ENCODE measurements around the gene ARSI.
"Not testable (repeated sequence)": the region's sequence is repeated elsewhere in the genome, so short reads cannot be mapped to it uniquely, and the experiment has no call there.

Gene ARSI

GRCh38 chr5:150248946-150249345, 53.8 kb downstream of the ARSI start:
- H3K4me3 ChIP-seq (ENCODE audit: insufficient read depth, low read depth, low read length, poor library complexity, severe bottlenecking): no peak overlapping the region
- no peak for DNase-seq
- H3K4me1 ChIP-seq (ENCODE audit: control insufficient read depth, insufficient read depth, low read length, poor library complexity, severe bottlenecking): no peaks in the 10 kb centered on the region
- no peaks in the 10 kb centered on the region for H3K36me3 ChIP-seq (ENCODE audit: control insufficient read depth, insufficient read depth, low read length)
- H3K27me3 ChIP-seq (replicated peaks; ENCODE audit: control insufficient read depth, insufficient read depth, low read length, poor library complexity, severe bottlenecking): no peaks in the 10 kb centered on the region
- H3K9me3 ChIP-seq (ENCODE audit: control insufficient read depth, low read length): no peaks in the 10 kb centered on the region
- H3K27ac ChIP-seq (ENCODE audit: insufficient read depth, low read length, poor library complexity, severe bottlenecking): no peak overlapping the region

GRCh38 chr5:150248493-150248892, 54.2 kb downstream of the ARSI start:
- not testable (repeated sequence) for H3K27me3 ChIP-seq (replicated peaks; ENCODE audit: control insufficient read depth, insufficient read depth, low read length, poor library complexity, severe bottlenecking); H3K4me1 ChIP-seq (ENCODE audit: control insufficient read depth, insufficient read depth, low read length, poor library complexity, severe bottlenecking); H3K27ac ChIP-seq (ENCODE audit: insufficient read depth, low read length, poor library complexity, severe bottlenecking); H3K4me3 ChIP-seq (ENCODE audit: insufficient read depth, low read depth, low read length, poor library complexity, severe bottlenecking); H3K9me3 ChIP-seq (ENCODE audit: control insufficient read depth, low read length); DNase-seq; H3K36me3 ChIP-seq (ENCODE audit: control insufficient read depth, insufficient read depth, low read length)

- no peaks in the 10 kb centered on the region for H3K36me3 ChIP-seq (ENCODE audit: control insufficient read depth, insufficient read depth, low read length)
- DNase-seq: no peak
Measured at GRCh38 chr5:150247726-150248125, 55.0 kb downstream of the ARSI start.

GRCh38 chr5:150246835-150247234, 55.9 kb downstream of the ARSI start:
- DNase-seq: no peak
- H3K27ac ChIP-seq (ENCODE audit: insufficient read depth, low read length, poor library complexity, severe bottlenecking): no peak overlapping the region
- H3K4me1 ChIP-seq (ENCODE audit: control insufficient read depth, insufficient read depth, low read length, poor library complexity, severe bottlenecking): no peaks in the 10 kb centered on the region
- H3K36me3 ChIP-seq (ENCODE audit: control insufficient read depth, insufficient read depth, low read length): no peaks in the 10 kb centered on the region
- H3K4me3 ChIP-seq (ENCODE audit: insufficient read depth, low read depth, low read length, poor library complexity, severe bottlenecking): no peak overlapping the region
- H3K9me3 ChIP-seq (ENCODE audit: control insufficient read depth, low read length): no peaks in the 10 kb centered on the region
- no peaks in the 10 kb centered on the region for H3K27me3 ChIP-seq (replicated peaks; ENCODE audit: control insufficient read depth, insufficient read depth, low read length, poor library complexity, severe bottlenecking)

More at GRCh38 chr5:150247726-150248125, 55.0 kb downstream of the ARSI start:
- Histone ChIP-seq H3K27me3 (replicated peaks; ENCODE audit: control insufficient read depth, insufficient read depth, low read length, poor library complexity, severe bottlenecking) (no peaks in the 10 kb centered on the region), H3K27ac (ENCODE audit: insufficient read depth, low read length, poor library complexity, severe bottlenecking) (no peak overlapping the region), H3K4me3 (ENCODE audit: insufficient read depth, low read depth, low read length, poor library complexity, severe bottlenecking) (no peak overlapping the region), H3K4me1 (ENCODE audit: control insufficient read depth, insufficient read depth, low read length, poor library complexity, severe bottlenecking) (no peaks in the 10 kb centered on the region), H3K9me3 (ENCODE audit: control insufficient read depth, low read length) (no peaks in the 10 kb centered on the region)

GRCh38 chr5:150246429-150246828, 56.3 kb downstream of the ARSI start:
- H3K27ac ChIP-seq (ENCODE audit: insufficient read depth, low read length, poor library complexity, severe bottlenecking): no peak overlapping the region
- H3K4me3 ChIP-seq (ENCODE audit: insufficient read depth, low read depth, low read length, poor library complexity, severe bottlenecking): no peak overlapping the region
- H3K27me3 ChIP-seq (replicated peaks; ENCODE audit: control insufficient read depth, insufficient read depth, low read length, poor library complexity, severe bottlenecking): no peaks in the 10 kb centered on the region

More at GRCh38 chr5:150246429-150246828, 56.3 kb downstream of the ARSI start:
- DNase-seq: no peak
- no peaks in the 10 kb centered on the region for H3K4me1 ChIP-seq (ENCODE audit: control insufficient read depth, insufficient read depth, low read length, poor library complexity, severe bottlenecking)
- H3K9me3 ChIP-seq (ENCODE audit: control insufficient read depth, low read length): no peaks in the 10 kb centered on the region
- no peaks in the 10 kb centered on the region for H3K36me3 ChIP-seq (ENCODE audit: control insufficient read depth, insufficient read depth, low read length)

Measured in effector memory CD4-positive, alpha-beta T cell (primary cell).